DND-41 (cell line): Measurements from ENCODE around the gene PSTPIP2.
A peak's percentile ranks its signal among the peaks of the same experiment; 100 is the strongest.

Source experiments
- ATAC-seq: fragments of 200-7000 bp; cut with Tn5 transposase; 3 replicates; pipeline ENCODE4 v1.9.1; 2021; ENCODE audit warnings: low read depth; ENCODE audit not compliant: insufficient read depth
- DNase-seq: peaks from one replicate; pipeline ENCODE4 v3.0.0-alpha.2; 2020
- H2AFZ ChIP-seq: 2 replicates; pipeline ENCODE4 v1.6.0; 2012; ENCODE audit warnings: low read depth, low read length
- H3K27ac ChIP-seq: 2 replicates; pipeline ENCODE4 v1.5.1; 2012; ENCODE audit warnings: low read length, inconsistent platforms
- H3K27me3 ChIP-seq: fragments of 200-600 bp; sonication (generic); 2 replicates; pipeline ENCODE4 v1.6.0; 2012; ENCODE audit warnings: low read length, mild to moderate bottlenecking, inconsistent platforms; ENCODE audit not compliant: insufficient read depth, poor library complexity
- H3K36me3 ChIP-seq: 2 replicates; pipeline ENCODE4 v1.5.1; 2012; ENCODE audit warnings: low read length, inconsistent platforms; ENCODE audit not compliant: insufficient read depth
- H3K4me1 ChIP-seq: 2 replicates; pipeline ENCODE4 v1.5.1; 2012; ENCODE audit warnings: mild to moderate bottlenecking, low read length; ENCODE audit not compliant: insufficient read depth
- H3K4me2 ChIP-seq: 2 replicates; pipeline ENCODE4 v1.6.0; 2012; ENCODE audit warnings: mild to moderate bottlenecking, moderate library complexity, low read length, inconsistent platforms; ENCODE audit not compliant: insufficient read depth
- H3K4me3 ChIP-seq, 2 experiments: fragments of 200-600 bp in 1 of 2; shearing (Covaris generic) in 1 of 2; 2 replicates each; pipeline ENCODE4 v1.5.1; 2012 to 2016; ENCODE audit warnings: inconsistent platforms in 2 of 2, low read length in 2 of 2, mild to moderate bottlenecking in 2 of 2, low read depth in 1 of 2, moderate library complexity in 1 of 2
- H3K79me2 ChIP-seq: 2 replicates; pipeline ENCODE4 v1.6.0; 2012; ENCODE audit warnings: low read length, inconsistent platforms; ENCODE audit not compliant: insufficient read depth
- H3K9ac ChIP-seq: 2 replicates; pipeline ENCODE4 v1.6.0; 2012; ENCODE audit warnings: low read depth, mild to moderate bottlenecking, inconsistent platforms, low read length, moderate library complexity
- H3K9me3 ChIP-seq: 2 replicates; pipeline ENCODE4 v1.5.1; 2012; ENCODE audit warnings: low read length, moderate library complexity, mild to moderate bottlenecking, inconsistent platforms; ENCODE audit not compliant: insufficient read depth, severe bottlenecking
- H4K20me1 ChIP-seq: 2 replicates; pipeline ENCODE4 v1.6.0; 2012; ENCODE audit warnings: low read length; ENCODE audit not compliant: insufficient read depth
- EZH2 ChIP-seq: IDR thresholded peaks from 3 replicates; pipeline ENCODE4 v1.6.1; 2012; ENCODE audit warnings: borderline replicate concordance, low read depth, mild to moderate bottlenecking, moderate library complexity, low read length, inconsistent platforms; ENCODE audit not compliant: severe bottlenecking
- TF ChIP-seq, protein P1 (sequence below): IDR thresholded peaks from 2 replicates; pipeline ENCODE4 v1.5.1; 2012; ENCODE audit warnings: borderline replicate concordance, low read length, moderate library complexity, mild to moderate bottlenecking; ENCODE audit not compliant: poor library complexity, severe bottlenecking; ENCODE audit errors: extremely low read depth

Gene PSTPIP2

DNA sequence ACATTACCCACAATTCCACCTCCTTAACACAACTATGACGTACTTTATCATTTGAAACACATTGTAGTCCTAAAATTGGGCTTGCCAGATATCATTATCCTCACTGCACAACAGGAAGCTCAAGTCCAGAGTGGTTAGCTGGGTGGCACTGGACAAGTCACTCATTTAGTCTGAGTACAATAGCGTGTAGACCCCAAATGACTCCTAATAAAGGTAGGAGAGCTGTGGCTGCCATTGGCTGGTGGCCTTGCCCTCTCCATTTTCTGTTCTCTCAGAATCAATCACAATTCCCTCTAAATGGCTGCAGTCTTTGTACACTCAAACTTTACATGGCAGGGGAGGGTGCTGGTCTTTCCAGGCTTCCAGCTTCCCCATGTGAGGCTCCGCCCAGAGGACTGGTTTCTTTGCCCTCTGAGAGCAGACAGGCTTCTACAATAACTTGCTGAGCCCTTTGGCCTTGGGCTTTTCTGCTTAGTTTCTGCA lies 11.7 kb downstream of the PSTPIP2 start:
- Histone ChIP-seq H3K79me2 (no peaks in the 10 kb centered on the region), H3K27ac (no peak overlapping the region), H3K4me2 (no peak overlapping the region), H3K4me3 (no peak overlapping the region), H3K27me3 (no peaks in the 10 kb centered on the region), H4K20me1 (no peaks in the 10 kb centered on the region), H3K9ac (no peak overlapping the region), H2AFZ (no peak overlapping the region), H3K9me3 (no peaks in the 10 kb centered on the region), H3K36me3 (no peaks in the 10 kb centered on the region), H3K4me1 (peaks cover 17% of the 10 kb centered on the region)
- DNase-seq (no peak), ATAC-seq (no peak)
- TF ChIP-seq, protein P1, sequence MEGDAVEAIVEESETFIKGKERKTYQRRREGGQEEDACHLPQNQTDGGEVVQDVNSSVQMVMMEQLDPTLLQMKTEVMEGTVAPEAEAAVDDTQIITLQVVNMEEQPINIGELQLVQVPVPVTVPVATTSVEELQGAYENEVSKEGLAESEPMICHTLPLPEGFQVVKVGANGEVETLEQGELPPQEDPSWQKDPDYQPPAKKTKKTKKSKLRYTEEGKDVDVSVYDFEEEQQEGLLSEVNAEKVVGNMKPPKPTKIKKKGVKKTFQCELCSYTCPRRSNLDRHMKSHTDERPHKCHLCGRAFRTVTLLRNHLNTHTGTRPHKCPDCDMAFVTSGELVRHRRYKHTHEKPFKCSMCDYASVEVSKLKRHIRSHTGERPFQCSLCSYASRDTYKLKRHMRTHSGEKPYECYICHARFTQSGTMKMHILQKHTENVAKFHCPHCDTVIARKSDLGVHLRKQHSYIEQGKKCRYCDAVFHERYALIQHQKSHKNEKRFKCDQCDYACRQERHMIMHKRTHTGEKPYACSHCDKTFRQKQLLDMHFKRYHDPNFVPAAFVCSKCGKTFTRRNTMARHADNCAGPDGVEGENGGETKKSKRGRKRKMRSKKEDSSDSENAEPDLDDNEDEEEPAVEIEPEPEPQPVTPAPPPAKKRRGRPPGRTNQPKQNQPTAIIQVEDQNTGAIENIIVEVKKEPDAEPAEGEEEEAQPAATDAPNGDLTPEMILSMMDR = no peak
- no peak for TF ChIP-seq EZH2

DNA sequence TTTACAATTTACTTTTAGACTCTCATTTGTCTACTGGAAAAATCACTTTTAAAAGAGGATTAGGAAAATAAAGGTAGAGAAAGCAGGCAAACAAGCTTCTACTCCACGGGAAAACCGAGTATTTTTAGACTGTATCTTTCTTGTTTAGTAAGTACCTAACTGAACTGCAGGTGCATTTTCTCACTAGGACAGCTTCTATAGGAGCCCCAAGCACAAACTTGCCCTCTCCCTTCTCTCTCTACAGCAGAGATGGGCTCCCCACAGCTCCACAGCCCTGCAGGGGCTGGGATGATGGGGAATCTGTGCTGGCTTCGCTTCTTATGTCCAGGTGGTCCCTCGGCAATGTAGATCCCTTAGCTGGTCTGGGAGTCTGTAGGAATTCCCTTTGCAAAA lies 16.2 kb downstream of the PSTPIP2 start:
- ATAC-seq (peak; percentile 74), DNase-seq (no peak)
- Histone ChIP-seq H3K27me3 (no peaks in the 10 kb centered on the region), H3K4me2 (peak overlapping the region; percentile 50), H3K36me3 (no peaks in the 10 kb centered on the region), H4K20me1 (no peaks in the 10 kb centered on the region), H2AFZ (no peak overlapping the region), H3K4me3 (peak overlapping the region in 1 of 2 experiments; percentile 36; a peak in 2 of 4 replicates), H3K4me1 (peaks cover 32% of the 10 kb centered on the region), H3K27ac (peak overlapping the region; percentile 83), H3K79me2 (no peaks in the 10 kb centered on the region), H3K9me3 (no peaks in the 10 kb centered on the region), H3K9ac (peak overlapping the region; percentile 42)
- TF ChIP-seq EZH2 = no peak
- TF ChIP-seq, protein P1 = no peak

DNA sequence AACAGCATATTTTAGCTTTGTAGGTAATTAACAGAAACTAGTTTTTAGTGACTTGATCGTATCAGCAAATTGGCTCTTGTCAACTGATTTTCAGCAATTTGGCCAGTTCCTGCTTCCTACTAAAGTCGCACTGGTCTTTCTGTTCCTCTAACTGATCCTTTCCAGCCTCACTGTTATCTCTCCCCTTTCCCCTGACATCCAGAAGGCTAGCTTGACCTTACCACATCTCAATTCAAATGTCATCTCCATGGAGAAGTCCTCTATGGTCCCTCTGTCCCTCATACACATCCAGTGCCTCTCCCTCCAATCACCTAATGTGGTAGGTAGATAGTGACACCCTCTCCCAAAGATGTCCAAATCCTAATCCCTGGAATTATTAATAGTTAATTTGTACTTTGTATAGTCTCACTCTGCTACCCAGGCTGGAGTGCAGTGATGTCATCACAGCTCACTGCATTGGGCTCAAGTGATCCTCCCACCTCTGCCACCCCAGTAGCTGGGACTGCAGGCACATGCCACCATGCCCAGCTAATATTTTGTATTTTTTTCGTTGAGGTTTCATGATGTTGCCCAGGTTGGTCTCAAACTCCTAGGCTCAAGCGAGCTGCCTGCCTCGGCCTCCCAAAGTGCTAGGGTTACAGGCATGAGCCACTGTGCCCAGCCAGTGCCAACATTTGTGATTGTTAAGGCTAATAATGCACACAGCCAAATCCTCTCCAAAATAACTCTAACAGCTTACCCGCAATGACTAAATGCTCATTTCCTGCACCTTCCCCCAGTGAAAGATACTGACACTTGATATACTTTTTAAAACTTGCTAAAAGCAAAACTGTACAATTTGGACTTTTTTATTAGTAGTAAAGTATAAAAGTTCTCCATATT lies 16.9 kb downstream of the PSTPIP2 start:
- TF ChIP-seq, protein P1 = no peak
- TF ChIP-seq EZH2 = no peak
- H3K27ac ChIP-seq = peak overlapping the region; percentile 83
- peak overlapping the region; percentile 42 for H3K9ac ChIP-seq
- H4K20me1 ChIP-seq = no peaks in the 10 kb centered on the region
- DNase-seq (peak; percentile 42), ATAC-seq (peak; percentile 91)
- no peaks in the 10 kb centered on the region for H3K9me3 ChIP-seq
- H3K4me2 ChIP-seq = peak overlapping the region; percentile 50
- H3K36me3 ChIP-seq = no peaks in the 10 kb centered on the region
- no peak overlapping the region for H2AFZ ChIP-seq
- peaks cover 32% of the 10 kb centered on the region for H3K4me1 ChIP-seq
- H3K27me3 ChIP-seq = no peaks in the 10 kb centered on the region
- peak overlapping the region in 1 of 2 experiments; percentile 36; a peak in 2 of 4 replicates for H3K4me3 ChIP-seq
- no peaks in the 10 kb centered on the region for H3K79me2 ChIP-seq
